KMS-11 (cell line): Measurements from ENCODE around the gene SATB2.

Experiments used
- H2AFZ ChIP-seq: fragments of 200-600 bp; sonication (generic); 2 replicates; pipeline ENCODE4 v1.6.1; 2016; ENCODE audit warnings: antibody characterized with exemption, mixed run types, low read depth
- H3K27ac ChIP-seq: fragments of 200-600 bp; sonication (generic); 2 replicates; pipeline ENCODE4 v1.6.1; 2016; ENCODE audit warnings: mild to moderate bottlenecking, mixed run types
- H3K27me3 ChIP-seq: fragments of 200-600 bp; sonication (generic); 2 replicates; pipeline ENCODE4 v1.6.1; 2017; ENCODE audit warnings: mild to moderate bottlenecking, low read depth, mixed run types, moderate library complexity; ENCODE audit not compliant: insufficient read depth
- H3K36me3 ChIP-seq: fragments of 200-600 bp; sonication (generic); 2 replicates; pipeline ENCODE4 v1.6.1; 2017; ENCODE audit warnings: mild to moderate bottlenecking, mixed run types; ENCODE audit not compliant: insufficient read depth
- H3K4me1 ChIP-seq: fragments of 200-600 bp; sonication (generic); 2 replicates; pipeline ENCODE4 v1.6.1; 2016; ENCODE audit warnings: mild to moderate bottlenecking, low read depth, mixed run types; ENCODE audit not compliant: poor library complexity, severe bottlenecking
- H3K4me2 ChIP-seq: fragments of 200-600 bp; sonication (generic); 2 replicates; pipeline ENCODE4 v1.7.0; 2016; ENCODE audit warnings: mild to moderate bottlenecking, mixed run types
- H3K4me3 ChIP-seq: fragments of 200-600 bp; sonication (generic); IDR thresholded peaks from 2 replicates; pipeline ENCODE4 v1.6.1; 2017; ENCODE audit warnings: low read depth, low read length, mixed read lengths; ENCODE audit not compliant: insufficient read depth
- H3K79me2 ChIP-seq: fragments of 200-600 bp; sonication (generic); 2 replicates; pipeline ENCODE4 v1.6.1; 2016; ENCODE audit warnings: low read depth, mixed run types; ENCODE audit not compliant: insufficient read depth
- H3K9ac ChIP-seq: fragments of 200-600 bp; sonication (generic); 2 replicates; pipeline ENCODE4 v1.6.1; 2016; ENCODE audit warnings: mild to moderate bottlenecking, mixed run types
- H4K20me1 ChIP-seq: fragments of 200-600 bp; sonication (generic); 2 replicates; pipeline ENCODE4 v1.6.1; 2016; ENCODE audit warnings: mild to moderate bottlenecking, mixed run types; ENCODE audit not compliant: insufficient read depth
- CTCF ChIP-seq: fragments of 200-600 bp; sonication (generic); conservative IDR thresholded peaks from 2 replicates; pipeline ENCODE4 v1.6.1; 2017; ENCODE audit warnings: low read depth, mild to moderate bottlenecking, antibody characterized with exemption, low read length, moderate library complexity, mixed read lengths

The SATB2 gene

GRCh38 chr2:199457147-199458008 lies at the start of gene SATB2:
TSS of gene SATB2 (minus strand) at chr2:199457939. CDS start at chr2:199456037, 1,902 bp downstream.
- Histone ChIP-seq H3K4me1 (peaks cover 18% of the 10 kb centered on the region), H3K27me3 (peaks cover 21% of the 10 kb centered on the region), H3K79me2 (no peaks in the 10 kb centered on the region), H3K9ac (peak within 1 kb of the TSS; percentile 71; the same call in 1 of the 2 replicates), H3K27ac (peak within 1 kb of the TSS; percentile 59), H3K36me3 (no peaks in the 10 kb centered on the region), H3K4me2 (peak within 1 kb of the TSS; percentile 92), H4K20me1 (no peaks in the 10 kb centered on the region), H2AFZ (peak within 1 kb of the TSS; percentile 97), H3K4me3 (no peak within 1 kb of the TSS)
- TF ChIP-seq CTCF: no peak

- Histone ChIP-seq H3K9ac (no peak overlapping the region), H3K79me2 (no peaks in the 10 kb centered on the region), H3K36me3 (no peaks in the 10 kb centered on the region), H3K4me2 (no peak overlapping the region), H2AFZ (no peak overlapping the region), H3K27me3 (no peaks in the 10 kb centered on the region), H3K4me1 (no peaks in the 10 kb centered on the region), H3K27ac (no peak overlapping the region), H4K20me1 (no peaks in the 10 kb centered on the region), H3K4me3 (no peak overlapping the region)
- TF ChIP-seq CTCF: no peak
Observed at GRCh38 chr2:199505755-199506403, 48.1 kb upstream of the SATB2 start.

- Histone ChIP-seq H3K4me3 (no peak overlapping the region), H3K27ac (no peak overlapping the region), H2AFZ (no peak overlapping the region), H4K20me1 (no peaks in the 10 kb centered on the region), H3K4me2 (no peak overlapping the region), H3K79me2 (no peaks in the 10 kb centered on the region), H3K27me3 (no peaks in the 10 kb centered on the region), H3K9ac (no peak overlapping the region), H3K4me1 (no peaks in the 10 kb centered on the region), H3K36me3 (no peaks in the 10 kb centered on the region)
- TF ChIP-seq CTCF: no peak
Observed at GRCh38 chr2:199503148-199503547, 45.4 kb upstream of the SATB2 start.

- H3K4me3 ChIP-seq: no peak overlapping the region
- H3K4me1 ChIP-seq: no peaks in the 10 kb centered on the region
- H3K9ac ChIP-seq: no peak overlapping the region
- no peaks in the 10 kb centered on the region for H4K20me1 ChIP-seq
- H3K4me2 ChIP-seq: no peak overlapping the region
- H3K27me3 ChIP-seq: no peaks in the 10 kb centered on the region
- no peak overlapping the region for H2AFZ ChIP-seq
- TF ChIP-seq CTCF: no peak
- H3K36me3 ChIP-seq: no peaks in the 10 kb centered on the region
- no peaks in the 10 kb centered on the region for H3K79me2 ChIP-seq
- no peak overlapping the region for H3K27ac ChIP-seq
Observed at GRCh38 chr2:199499005-199499404, 41.3 kb upstream of the SATB2 start.
